ENCODE results near the gene RANBP3. TPM values are rescaled to one million over a fixed set of nuclear protein-coding genes. Genes with fewer than 3 reads are reported as not detected.

Gene RANBP3
- total RNA-seq, 2 experiments from 2014 or later: 74.3 to 90.2 TPM

GRCh38 chr19:5952193-5953029, 25.5 kb downstream of the RANBP3 start:
- H3K4me2 ChIP-seq (ENCODE audit: low read length): peak overlapping the region; percentile 80
- H3K36me3 ChIP-seq (ENCODE audit: insufficient read depth, low read length): peaks cover 39% of the 10 kb centered on the region; the same call in 1 of the 2 replicates
- peak overlapping the region; percentile 58 for H3K4me3 ChIP-seq (ENCODE audit: low read depth, low read length, poor library complexity, severe bottlenecking)
- ChIA-PET POLR2A (interaction anchor here (0.6 to 1.8 kb wide), 6 partner anchors 14 to 483 kb away, joined by 3 to 7 read pairs (median 4); no protein-coding TSS in a partner anchor), CTCF (ENCODE audit: unreplicated experiment) (interaction anchor here (0.7 to 1.2 kb wide), 3 partner anchors 61 to 263 kb away, joined by 3 to 4 read pairs (median 3); no protein-coding TSS in a partner anchor)
- H2AFZ ChIP-seq (ENCODE audit: low read length): no peak overlapping the region
- peak overlapping the region; percentile 96 for H3K27ac ChIP-seq (ENCODE audit: low read depth, low read length, poor library complexity, severe bottlenecking)
- H3K79me2 ChIP-seq (ENCODE audit: insufficient read depth, low read depth, low read length): peaks cover 93% of the 10 kb centered on the region
- intact Hi-C loops (cut with micrococcal nuclease; ENCODE audit: unreplicated experiment): loop anchor here (5.0 kb wide), 1 partner anchor 50 kb away; the partner anchor contains the start of genes NDUFA11 and VMAC
- no TSS peak for BruUV-seq (replicated peaks)
- peaks cover 95% of the 10 kb centered on the region for H3K4me1 ChIP-seq (ENCODE audit: insufficient read depth, low read length, poor library complexity, severe bottlenecking)
- no peaks in the 10 kb centered on the region for H3K9me3 ChIP-seq (ENCODE audit: low read length)
- no peaks in the 10 kb centered on the region; the same call in 1 of the 2 replicates for H4K20me1 ChIP-seq (ENCODE audit: insufficient read depth, low read length)
- H3K9me2 ChIP-seq (ENCODE audit: insufficient read depth, low read length): no peaks in the 10 kb centered on the region
- TF ChIP-seq CTCF (conservative IDR thresholded peaks at IDR 0.05; ENCODE audit: low read length) (no peak), EZH2phosphoT487 (IDR thresholded peaks at IDR 0.05; ENCODE audit: borderline replicate concordance, low read depth, low read length) (no peak)
- no peak for DNase-seq (ENCODE audit: low spot score)

- peak; percentile 81 for DNase-seq (ENCODE audit: low spot score)
- intact Hi-C loops (cut with micrococcal nuclease; ENCODE audit: unreplicated experiment): loop anchor here (2.0 to 5.0 kb wide), 2 partner anchors 27 to 49 kb away; partner anchors contain the start of genes NDUFA11, RANBP3 and VMAC
- Histone ChIP-seq H3K4me2 (ENCODE audit: low read length) (peak overlapping the region; percentile 80), H4K20me1 (ENCODE audit: insufficient read depth, low read length) (no peaks in the 10 kb centered on the region), H3K27ac (ENCODE audit: low read depth, low read length, poor library complexity, severe bottlenecking) (peak overlapping the region; percentile 96), H3K9me2 (ENCODE audit: insufficient read depth, low read length) (no peaks in the 10 kb centered on the region), H3K36me3 (ENCODE audit: insufficient read depth, low read length) (peaks cover 36% of the 10 kb centered on the region; the same call in 1 of the 2 replicates), H3K4me1 (ENCODE audit: insufficient read depth, low read length, poor library complexity, severe bottlenecking) (peaks cover 92% of the 10 kb centered on the region), H3K4me3 (ENCODE audit: low read depth, low read length, poor library complexity, severe bottlenecking) (peak overlapping the region; percentile 58), H3K9me3 (ENCODE audit: low read length) (no peaks in the 10 kb centered on the region), H2AFZ (ENCODE audit: low read length) (no peak overlapping the region), H3K79me2 (ENCODE audit: insufficient read depth, low read depth, low read length) (peaks cover 94% of the 10 kb centered on the region)
- ChIA-PET CTCF (ENCODE audit: unreplicated experiment) (interaction anchor here (0.7 to 1.2 kb wide), 3 partner anchors 62 to 246 kb away, joined by 3 read pairs; no protein-coding TSS in a partner anchor), POLR2A (interaction anchor here (0.6 to 1.8 kb wide), 6 partner anchors 9 to 314 kb away, joined by 3 to 9 read pairs (median 6); no protein-coding TSS in a partner anchor)
- no TSS peak for BruUV-seq (replicated peaks)
- TF ChIP-seq EZH2phosphoT487 (IDR thresholded peaks at IDR 0.05; ENCODE audit: borderline replicate concordance, low read depth, low read length) (no peak), CTCF (conservative IDR thresholded peaks at IDR 0.05; ENCODE audit: low read length) (no peak)
Observed at GRCh38 chr19:5951338-5951861, 26.5 kb downstream of the RANBP3 start.
